GM19193 (cell line): ENCODE measurements around the gene CKAP5.

Experiments used
- POLR2A ChIP-seq: IDR thresholded peaks from 4 replicates; pipeline ENCODE4 v1.6.1; 2011; ENCODE audit not compliant: insufficient read depth, insufficient read length; ENCODE audit errors: extremely low read depth

The CKAP5 gene

DNA sequence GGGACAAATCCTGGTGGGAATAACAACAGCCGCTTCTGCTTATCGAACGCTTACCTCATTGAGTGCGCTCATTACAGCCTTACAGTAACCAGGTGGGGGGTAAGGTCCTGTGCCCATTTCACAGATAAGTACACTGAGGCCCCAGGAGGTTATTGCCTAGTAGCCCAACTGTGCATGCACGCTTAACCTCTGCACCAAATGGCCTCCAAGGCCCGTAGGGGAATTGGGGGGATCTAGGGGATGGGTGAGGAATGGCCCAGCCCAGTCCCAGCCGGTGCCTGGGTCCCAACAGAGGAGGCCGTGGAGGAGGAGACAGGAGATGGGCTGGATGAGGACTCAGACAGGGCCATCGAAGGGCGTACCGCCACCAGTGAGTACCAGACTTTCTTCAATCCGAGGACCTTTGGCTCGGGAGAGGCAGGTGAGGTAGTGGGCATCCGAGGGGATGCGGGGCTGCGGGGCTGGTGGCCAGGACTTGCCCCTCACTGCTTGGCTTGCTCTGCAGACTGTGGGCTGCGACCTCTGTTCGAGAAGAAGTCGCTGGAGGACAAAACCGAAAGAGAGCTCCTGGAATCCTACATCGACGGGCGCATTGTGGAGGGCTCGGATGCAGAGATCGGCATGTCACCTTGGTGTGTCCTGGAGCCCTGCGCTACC is 119.7 kb downstream of the CKAP5 start:
- TF ChIP-seq POLR2A, result no peak

DNA sequence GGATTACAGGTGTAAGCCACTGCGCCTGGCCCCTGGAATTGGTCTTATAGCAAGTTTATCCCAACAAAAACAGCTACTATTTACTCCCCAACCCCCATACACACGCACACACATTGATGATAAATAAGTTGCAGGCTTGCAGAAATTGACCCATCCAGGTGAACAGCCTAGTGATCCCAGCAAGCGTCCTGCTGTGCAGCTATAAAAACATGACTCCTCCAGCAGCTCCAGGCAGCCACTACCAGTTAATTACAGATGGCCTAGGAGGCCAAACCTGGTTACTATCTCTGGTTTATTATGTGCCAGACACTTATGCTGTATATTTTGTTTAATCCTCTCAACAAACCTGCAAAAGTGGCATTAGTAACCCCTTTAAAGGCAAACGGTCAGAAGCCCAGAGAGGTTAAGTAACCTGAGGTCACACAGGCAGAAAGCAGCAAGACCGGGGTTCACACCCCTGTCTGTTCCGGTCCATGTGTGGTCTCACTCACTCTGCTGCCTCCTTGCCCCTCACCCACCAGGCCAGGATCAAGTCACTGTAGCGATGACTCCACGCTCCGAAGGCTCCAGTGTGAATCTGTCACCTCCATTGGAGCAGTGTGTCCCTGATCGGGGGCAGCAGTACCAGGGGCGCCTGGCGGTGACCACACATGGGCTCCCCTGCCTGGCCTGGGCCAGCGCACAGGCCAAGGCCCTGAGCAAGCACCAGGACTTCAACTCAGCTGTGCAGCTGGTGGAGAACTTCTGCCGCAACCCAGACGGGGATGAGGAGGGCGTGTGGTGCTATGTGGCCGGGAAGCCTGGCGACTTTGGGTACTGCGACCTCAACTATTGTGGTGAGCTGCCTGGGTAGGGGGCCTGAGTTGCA is 120.5 kb downstream of the CKAP5 start:
- no peak for TF ChIP-seq POLR2A

DNA sequence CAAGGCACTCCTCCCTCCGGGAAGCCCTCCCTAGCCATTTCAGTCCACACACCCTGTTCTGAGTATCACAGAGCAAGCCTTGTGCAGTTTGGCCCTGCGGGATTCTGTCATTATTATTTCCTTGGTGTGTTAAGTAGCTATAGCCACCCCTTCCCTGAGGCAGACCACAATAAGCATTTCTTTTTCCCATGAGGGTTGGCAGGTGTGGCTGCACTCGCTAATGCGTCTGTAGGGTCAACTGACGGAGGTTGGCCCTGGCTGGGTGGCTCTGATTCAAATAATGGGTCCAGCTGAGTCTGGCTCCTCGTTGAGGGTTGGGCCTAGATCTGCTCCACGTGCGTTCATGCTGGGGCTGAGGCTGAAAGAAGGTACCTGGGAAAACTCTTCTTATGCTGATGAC is 122.0 kb downstream of the CKAP5 start:
- TF ChIP-seq POLR2A, result no peak

DNA sequence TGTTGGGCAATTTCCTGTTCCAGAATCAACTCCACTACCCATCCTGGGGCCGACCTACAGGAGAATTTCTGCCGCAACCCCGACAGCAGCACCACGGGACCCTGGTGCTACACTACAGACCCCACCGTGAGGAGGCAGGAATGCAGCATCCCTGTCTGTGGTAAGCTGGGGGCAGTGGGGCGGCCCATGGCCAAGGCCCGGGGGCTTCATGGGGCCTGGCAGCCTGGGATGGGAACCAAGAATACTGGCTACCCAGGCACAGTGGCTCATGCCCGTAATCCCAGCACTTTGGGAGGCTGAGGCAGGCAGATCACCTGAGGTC is 122.8 kb downstream of the CKAP5 start:
- TF ChIP-seq POLR2A, result no peak

DNA sequence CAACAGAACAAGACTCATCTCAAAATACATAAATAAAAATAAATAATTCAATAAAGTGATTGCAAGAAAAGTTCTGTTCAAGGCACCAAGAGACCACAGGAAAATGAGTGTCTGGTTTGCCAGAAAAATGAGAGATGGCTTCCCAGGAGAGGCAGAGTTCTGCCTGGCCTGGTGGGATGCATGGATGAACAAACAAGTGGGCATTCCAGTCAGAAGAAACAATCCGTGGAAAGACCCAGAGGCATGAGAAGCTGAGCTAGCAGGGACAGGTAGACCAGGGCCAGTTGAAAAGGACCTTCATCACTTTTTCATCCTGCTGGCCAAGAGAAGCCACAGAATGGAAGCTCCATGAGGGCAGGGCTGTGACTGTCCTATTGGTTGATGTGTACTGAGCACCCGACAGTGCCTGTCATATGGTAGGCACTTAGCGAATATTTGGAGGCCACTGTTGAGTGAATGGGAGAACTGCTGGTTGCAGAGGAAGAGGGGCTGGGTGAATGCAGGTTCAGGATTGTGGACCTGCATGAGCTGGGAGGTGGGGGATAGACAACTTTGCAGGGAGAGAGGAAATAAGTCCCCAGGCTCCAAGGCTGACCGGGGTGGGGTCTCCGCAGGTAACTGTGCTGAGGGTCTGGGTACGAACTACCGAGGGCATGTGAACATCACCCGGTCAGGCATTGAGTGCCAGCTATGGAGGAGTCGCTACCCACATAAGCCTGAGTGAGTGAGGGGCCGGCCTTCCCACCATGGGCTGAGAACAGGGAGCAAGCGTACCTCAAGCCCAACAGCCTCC is 123.3 kb downstream of the CKAP5 start:
- no peak for TF ChIP-seq POLR2A

DNA sequence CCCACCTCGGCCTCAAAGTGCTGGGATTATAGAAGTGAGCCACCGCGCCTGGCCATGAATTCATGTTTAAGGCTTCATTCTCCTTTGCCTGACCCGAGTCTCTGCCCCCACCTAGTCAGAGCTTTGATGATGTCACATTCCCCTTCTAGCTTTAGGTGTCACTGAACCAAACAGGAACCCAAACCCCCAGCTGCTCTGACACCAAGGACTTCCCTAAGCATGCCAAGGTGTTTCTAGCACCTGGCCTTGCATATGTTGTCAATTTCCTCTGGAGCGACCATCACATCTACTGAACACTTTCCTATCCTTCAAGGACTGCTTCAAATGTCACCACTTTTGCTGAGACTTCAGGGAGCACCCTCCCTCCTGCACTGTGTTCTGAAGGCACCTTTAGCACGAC is 124.8 kb downstream of the CKAP5 start:
- TF ChIP-seq POLR2A, result no peak

DNA sequence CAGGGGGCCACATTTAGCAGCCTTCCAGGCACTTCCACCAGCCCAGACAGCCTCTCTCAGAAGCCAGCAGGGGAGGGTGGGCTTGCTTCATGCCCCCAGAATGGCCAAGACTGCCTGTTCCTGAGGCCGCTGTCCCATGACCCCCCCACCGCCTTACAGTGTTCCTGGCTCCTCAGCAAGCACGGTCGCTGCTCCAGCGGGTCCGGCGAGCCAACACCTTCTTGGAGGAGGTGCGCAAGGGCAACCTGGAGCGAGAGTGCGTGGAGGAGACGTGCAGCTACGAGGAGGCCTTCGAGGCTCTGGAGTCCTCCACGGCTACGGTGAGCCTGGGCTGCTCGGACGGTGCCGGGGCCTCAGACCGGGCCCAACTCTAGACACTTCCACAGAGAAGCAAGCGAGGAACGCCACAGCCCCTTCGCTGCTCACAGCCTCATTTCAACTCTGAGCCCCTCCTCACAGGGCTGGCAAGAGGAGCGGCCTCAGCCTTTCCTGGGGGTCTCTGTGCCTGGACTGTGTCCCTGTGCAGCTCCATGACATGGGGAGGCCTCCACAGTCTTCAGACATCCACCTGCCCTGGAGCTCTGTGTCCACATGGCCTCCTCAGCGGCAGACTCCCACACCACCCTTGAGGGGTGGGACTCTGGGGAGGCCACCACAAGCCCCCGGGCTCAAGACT is 126.4 kb downstream of the CKAP5 start:
- no peak for TF ChIP-seq POLR2A

DNA sequence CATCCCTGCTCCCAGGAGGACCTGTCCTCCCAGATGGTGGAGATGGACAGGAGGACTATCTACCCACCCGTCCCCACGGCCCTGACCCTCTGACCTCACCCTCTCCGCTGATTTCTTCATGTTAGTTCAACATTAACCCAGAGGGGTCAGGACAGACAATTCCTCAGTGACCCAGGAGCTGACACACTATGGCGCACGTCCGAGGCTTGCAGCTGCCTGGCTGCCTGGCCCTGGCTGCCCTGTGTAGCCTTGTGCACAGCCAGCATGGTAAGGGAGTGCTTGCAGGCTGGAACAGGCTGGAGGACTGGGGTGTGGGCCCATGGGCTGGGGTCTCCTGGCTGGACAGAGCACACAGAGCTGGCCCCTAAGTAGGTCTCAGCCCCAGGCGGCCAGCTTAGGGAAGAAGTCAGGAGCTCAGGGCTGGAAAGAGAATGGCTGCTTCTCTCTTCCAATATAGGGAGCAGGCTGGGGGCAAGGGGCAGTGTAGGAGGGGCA is 127.0 kb downstream of the CKAP5 start, which contains the start of gene F2:
Gene F2 (plus strand): TSS at position 166 of the 495 bp plus-strand sequence. CDS start 23 bp downstream, at position 189.
- no peak for TF ChIP-seq POLR2A

DNA sequence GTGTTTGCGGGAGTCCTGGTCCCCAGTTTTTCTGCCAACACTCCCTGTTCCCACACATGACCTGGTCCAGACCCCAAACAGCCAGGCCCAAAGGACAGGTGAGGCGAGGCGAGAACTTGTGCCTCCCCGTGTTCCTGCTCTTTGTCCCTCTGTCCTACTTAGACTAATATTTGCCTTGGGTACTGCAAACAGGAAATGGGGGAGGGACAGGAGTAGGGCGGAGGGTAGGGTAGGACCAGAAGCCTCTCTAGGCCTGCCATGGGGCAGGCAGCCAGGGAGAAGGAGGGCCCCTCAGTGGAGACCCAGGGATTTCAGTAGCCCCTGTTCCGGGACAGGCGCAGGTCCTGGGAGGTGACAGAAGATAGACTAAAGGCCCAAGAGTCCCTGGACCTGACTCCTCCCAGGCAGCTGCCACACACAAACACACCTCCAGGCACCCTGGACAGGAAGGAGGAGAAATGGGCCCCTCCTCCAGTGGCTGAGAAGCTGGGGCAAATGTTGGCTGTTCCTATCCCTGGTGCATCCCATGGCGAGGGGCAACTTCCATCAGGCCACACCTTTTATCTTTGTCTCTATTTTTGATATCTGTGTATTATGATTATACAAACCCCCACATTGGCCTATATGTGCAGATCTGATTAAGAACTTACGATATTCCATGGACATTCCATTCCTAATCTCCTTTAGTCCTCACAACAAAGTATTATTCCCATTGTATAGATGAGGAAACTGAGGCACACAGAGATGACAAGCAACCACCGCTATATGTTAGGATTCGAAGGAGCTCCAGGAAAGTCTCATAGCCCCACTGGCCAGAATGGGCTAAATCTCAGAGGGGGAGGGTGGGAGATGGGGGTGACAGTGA is 127.7 kb downstream of the CKAP5 start:
- no peak for TF ChIP-seq POLR2A

DNA sequence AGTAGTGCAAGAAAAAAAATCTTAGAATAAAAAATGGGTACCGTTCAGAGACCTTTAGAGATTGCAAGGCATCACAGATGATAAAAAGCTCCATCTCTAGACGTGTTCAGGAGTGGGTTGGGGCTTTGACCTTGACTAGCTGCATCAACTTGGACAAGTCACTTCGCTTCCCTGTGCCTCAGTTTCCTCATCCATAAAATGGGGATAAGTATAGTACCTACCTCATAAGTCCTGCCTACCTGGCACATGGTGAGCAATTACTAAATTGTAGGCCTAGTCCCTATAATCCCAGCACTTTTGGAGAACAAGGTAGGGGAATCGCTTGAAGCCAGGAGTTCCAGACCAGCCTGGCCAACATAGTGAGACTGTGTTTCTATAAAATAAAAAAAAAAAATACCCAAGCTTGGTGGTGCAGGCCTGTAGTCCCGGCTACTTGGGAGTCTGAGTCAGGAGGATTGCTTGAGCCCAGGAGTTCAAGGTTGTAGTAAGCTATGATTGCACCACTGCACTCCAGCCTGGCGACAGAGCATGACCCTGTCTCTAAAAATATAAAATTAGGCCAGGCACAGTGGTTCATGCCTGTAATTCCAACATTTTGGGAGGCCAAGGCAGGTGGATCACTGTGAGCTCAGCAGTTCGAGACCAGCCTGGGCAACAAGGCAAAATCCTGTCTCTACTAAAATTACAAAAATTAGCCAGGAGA is 133.1 kb downstream of the CKAP5 start:
- TF ChIP-seq POLR2A, result no peak

DNA sequence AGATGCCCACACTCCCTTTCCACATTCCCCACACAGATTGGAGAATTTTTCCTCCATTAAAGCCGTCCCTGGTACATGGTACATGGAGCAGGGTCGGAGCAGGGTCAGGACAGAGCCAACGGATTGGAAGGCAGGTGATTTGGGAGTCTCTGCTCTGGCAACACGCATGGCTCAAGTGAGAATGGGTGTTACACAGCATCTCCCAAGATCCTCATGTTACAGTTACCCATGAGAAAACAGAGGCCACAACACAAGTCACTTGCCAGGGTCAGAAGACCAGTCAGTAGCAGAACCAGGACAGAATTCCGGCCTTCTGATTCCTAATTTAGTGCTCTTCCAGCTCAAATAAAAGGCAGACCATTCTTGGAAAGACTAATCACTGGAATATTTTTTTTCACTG is 134.8 kb downstream of the CKAP5 start:
- no peak for TF ChIP-seq POLR2A

DNA sequence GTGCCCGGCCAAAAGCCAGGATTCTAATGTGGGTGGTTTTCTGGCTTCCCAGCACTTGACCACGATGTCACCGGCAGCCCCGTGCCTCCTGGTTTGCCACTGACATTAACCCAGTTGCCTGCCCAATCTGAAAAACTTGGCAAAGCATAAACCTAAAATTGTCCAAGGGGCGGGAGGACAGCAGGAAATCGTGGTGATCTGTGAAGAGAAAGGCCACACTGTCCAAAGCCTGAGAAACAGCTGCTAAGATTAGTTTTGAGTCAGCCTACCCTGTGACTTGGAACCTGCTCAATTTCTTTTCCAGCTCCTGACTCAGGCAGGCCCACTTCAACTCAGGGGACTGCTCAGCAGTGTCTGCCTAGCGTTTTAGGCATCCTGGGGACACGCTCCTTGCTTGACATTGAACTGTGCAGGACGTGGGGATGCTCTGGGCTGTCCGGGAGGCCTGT is 135.2 kb downstream of the CKAP5 start:
- TF ChIP-seq POLR2A, result no peak

DNA sequence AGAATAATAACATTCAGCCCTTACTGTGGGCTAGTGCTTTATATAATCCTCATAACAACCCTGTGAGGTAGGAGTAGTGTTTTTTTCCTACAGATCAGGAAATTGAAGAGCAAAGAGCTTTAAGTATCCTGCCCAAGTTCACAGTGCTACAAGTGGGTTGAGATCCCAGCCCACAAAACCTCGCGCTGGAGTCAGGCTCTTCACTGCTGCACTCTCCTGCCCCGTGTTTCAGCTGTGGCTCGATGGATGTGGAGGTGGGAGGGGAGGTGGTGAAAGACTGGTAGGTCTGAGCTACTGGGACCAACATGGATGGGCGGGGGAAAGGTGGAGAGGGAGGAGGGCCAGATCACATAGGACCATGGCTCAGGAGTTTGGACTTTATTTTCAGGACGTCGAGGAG is 139.2 kb downstream of the CKAP5 start:
- TF ChIP-seq POLR2A, result no peak

DNA sequence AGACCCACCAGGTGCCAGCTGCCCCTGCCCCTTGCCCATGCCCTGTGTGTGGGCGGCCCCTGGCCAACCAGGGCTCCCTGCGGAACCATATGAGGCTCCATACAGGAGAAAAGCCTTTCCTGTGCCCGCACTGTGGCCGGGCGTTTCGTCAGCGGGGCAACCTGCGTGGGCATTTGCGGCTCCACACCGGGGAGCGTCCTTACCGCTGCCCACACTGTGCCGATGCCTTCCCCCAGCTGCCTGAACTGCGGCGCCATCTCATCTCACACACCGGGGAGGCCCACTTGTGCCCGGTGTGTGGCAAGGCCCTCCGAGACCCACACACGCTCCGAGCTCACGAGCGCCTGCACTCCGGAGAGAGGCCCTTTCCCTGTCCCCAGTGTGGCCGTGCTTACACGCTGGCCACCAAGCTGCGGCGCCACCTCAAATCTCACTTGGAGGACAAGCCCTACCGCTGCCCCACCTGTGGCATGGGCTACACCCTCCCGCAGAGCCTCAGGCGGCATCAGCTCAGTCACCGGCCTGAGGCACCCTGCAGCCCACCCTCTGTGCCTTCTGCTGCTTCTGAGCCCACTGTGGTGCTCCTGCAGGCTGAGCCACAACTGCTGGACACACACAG is 140.9 kb downstream of the CKAP5 start:
- TF ChIP-seq POLR2A, result no peak
